GM19452 (cell line): ENCODE data around the gene KCNF1.

Experiments
- ATAC-seq: cut with Tn5 transposase; IDR thresholded peaks from one replicate; pipeline ENCODE4 v1.9.1; 2021; ENCODE audit not compliant: unreplicated experiment

KCNF1 gene

GRCh38 chr2:10879624-10880585 lies 31.8 kb upstream of the KCNF1 start:
- no peak for ATAC-seq

GRCh38 chr2:10880586-10881321 lies 31.0 kb upstream of the KCNF1 start:
- ATAC-seq, result no peak

GRCh38 chr2:10882568-10882967 lies 29.2 kb upstream of the KCNF1 start:
- ATAC-seq, result no peak

GRCh38 chr2:10883066-10883465 lies 28.7 kb upstream of the KCNF1 start:
- no peak for ATAC-seq

- no peak for ATAC-seq
Observed at GRCh38 chr2:10883801-10884478, 27.8 kb upstream of the KCNF1 start.

- ATAC-seq, result no peak
Observed at GRCh38 chr2:10884574-10884975, 27.2 kb upstream of the KCNF1 start.

GRCh38 chr2:10885094-10885860 lies 26.5 kb upstream of the KCNF1 start:
- ATAC-seq, result no peak

- no peak for ATAC-seq
Observed at GRCh38 chr2:10887476-10887875, 24.3 kb upstream of the KCNF1 start.

GRCh38 chr2:10889651-10890215 lies 22.0 kb upstream of the KCNF1 start:
- no peak for ATAC-seq

- no peak for ATAC-seq
Observed at GRCh38 chr2:10890706-10891270, 20.9 kb upstream of the KCNF1 start.

- no peak for ATAC-seq
Observed at GRCh38 chr2:10891390-10891789, 20.3 kb upstream of the KCNF1 start.

- ATAC-seq, result no peak
Observed at GRCh38 chr2:10891848-10892247, 19.9 kb upstream of the KCNF1 start.

- no peak for ATAC-seq
Observed at GRCh38 chr2:10892316-10892715, 19.4 kb upstream of the KCNF1 start.

GRCh38 chr2:10892796-10893350 lies 18.9 kb upstream of the KCNF1 start:
- ATAC-seq, result no peak

- no peak for ATAC-seq
Observed at GRCh38 chr2:10894264-10894935, 17.3 kb upstream of the KCNF1 start.

GRCh38 chr2:10895231-10895630 lies 16.5 kb upstream of the KCNF1 start:
- ATAC-seq, result no peak

- ATAC-seq, result no peak
Observed at GRCh38 chr2:10897956-10898355, 13.8 kb upstream of the KCNF1 start.

- ATAC-seq, result no peak
Observed at GRCh38 chr2:10900216-10901109, 11.3 kb upstream of the KCNF1 start.
